NCI-H2029 (cell line): Measurements from ENCODE around the gene SSC5D.
A peak's percentile ranks its signal among the peaks of the same experiment; 100 is the strongest.

Source experiments
- DNase-seq: peaks from one replicate; lab custom pipeline; 2025; lab: John Stamatoyannopoulos, UW

The SSC5D gene

GRCh38 chr19:55554741-55555152 is 66.5 kb downstream of the SSC5D start:
- DNase-seq = peak; percentile 56

- no peak for DNase-seq
Measured at GRCh38 chr19:55559684-55560083, 71.4 kb downstream of the SSC5D start.

- DNase-seq = peak; percentile 24
Measured at GRCh38 chr19:55563261-55563690, 75.0 kb downstream of the SSC5D start.

GRCh38 chr19:55566823-55567222 is 78.6 kb downstream of the SSC5D start:
- no peak for DNase-seq

DNA sequence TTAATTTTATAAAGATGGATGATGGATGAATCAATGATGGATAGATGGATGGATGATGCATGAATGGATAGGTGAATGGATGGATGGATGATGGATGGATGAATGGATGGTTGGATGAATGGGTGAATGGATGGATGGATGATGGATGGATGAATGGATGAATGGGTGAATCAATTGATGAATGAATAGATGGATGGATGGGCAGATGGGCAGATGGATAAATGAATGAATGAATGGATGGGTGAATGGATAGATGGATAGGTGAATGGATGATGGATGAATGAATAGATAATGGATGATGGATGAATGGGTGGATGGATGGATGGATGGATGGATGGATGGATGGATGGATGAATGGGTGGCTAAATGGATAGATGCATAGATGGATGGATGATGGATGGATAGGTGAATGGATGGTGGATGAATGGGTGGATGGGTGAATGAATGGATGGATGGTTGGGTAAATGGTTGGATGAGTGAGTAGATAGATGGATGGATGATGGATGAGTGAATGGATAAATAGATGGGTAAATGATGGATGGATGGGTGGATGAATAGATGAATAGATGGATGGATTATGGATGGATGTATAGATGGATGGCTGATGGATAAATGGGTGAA is 79.6 kb downstream of the SSC5D start:
- no peak for DNase-seq
